Measurements from ENCODE around the gene KATNA1.
"Not testable (repeated sequence)": the region's sequence is repeated elsewhere in the genome, so short reads cannot be mapped to it uniquely, and the experiment has no call there.

The KATNA1 gene

DNA sequence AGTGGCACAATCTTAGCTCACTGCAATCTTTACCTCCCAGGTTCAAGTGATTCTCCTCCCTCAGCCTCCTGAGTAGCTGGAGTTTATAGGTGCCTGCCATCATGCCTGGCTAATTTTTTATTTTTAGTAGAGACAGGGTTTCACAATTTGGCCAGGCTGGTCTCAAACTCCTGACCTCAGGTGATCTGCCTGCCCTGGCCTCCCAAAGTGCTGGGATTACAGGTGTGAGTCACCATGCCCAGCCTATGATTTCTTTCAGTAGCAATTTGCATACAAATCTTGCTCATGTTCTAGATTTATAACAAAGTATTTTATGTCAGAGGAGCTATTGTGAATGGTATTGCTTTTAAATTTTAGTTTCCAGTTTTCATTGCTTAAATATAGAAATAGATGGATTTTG lies 23.8 kb upstream of the KATNA1 start:
- H3K4me1 ChIP-seq (ENCODE audit: control insufficient read depth in 1 of 2, insufficient read depth in 2 of 2, low read length in 2 of 2); H3K9ac ChIP-seq (ENCODE audit: low read depth in 1 of 2, low read length in 2 of 2); H3K27ac ChIP-seq (ENCODE audit: low read depth, low read length); H3K9me3 ChIP-seq (ENCODE audit: control insufficient read depth in 1 of 2, low read length in 2 of 2); H3K27me3 ChIP-seq (ENCODE audit: control insufficient read depth in 1 of 2, insufficient read depth in 2 of 2, low read length in 2 of 2); H3K4me3 ChIP-seq (ENCODE audit: low read depth in 1 of 2, low read length in 2 of 2): not testable (repeated sequence)
- peaks cover 26 to 63% of the 10 kb centered on the region in 2 donors for H3K36me3 ChIP-seq (ENCODE audit: control insufficient read depth in 1 of 2, insufficient read depth in 2 of 2, low read length in 2 of 2)

DNA sequence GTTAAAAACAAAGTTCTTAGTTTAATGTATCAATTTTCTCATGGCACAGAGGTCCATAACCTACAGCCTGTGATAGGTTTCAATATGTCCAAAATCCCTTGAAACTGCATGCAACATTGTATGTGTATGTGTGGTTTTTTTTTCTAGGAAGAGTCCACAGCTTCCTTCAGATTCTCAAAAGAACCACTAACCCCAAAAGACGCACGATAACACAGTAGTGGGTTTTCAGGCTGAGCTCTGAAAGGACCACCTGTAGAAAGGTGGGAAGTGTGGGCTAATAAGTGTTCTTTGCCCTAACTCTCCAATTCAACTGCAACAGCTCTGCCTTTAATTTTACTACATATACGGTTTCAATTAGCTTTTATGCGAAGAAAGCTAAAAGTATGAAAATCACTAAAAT lies 11.5 kb upstream of the KATNA1 start:
- Histone ChIP-seq H3K4me1 (ENCODE audit: control insufficient read depth in 1 of 2, insufficient read depth in 2 of 2, low read length in 2 of 2) (no peaks in the 10 kb centered on the region), H3K4me3 (ENCODE audit: low read depth in 1 of 2, low read length in 2 of 2) (no peak overlapping the region), H3K9ac (ENCODE audit: low read depth in 1 of 2, low read length in 2 of 2) (no peak overlapping the region), H3K9me3 (ENCODE audit: control insufficient read depth in 1 of 2, low read length in 2 of 2) (no peaks in the 10 kb centered on the region), H3K27ac (ENCODE audit: low read depth, low read length) (no peak overlapping the region), H3K36me3 (ENCODE audit: control insufficient read depth in 1 of 2, insufficient read depth in 2 of 2, low read length in 2 of 2) (peaks cover 3 to 50% of the 10 kb centered on the region in 2 donors), H3K27me3 (ENCODE audit: control insufficient read depth in 1 of 2, insufficient read depth in 2 of 2, low read length in 2 of 2) (no peaks in the 10 kb centered on the region)

GRCh38 chr6:149657441-149657840 lies 8.9 kb upstream of the KATNA1 start:
- Histone ChIP-seq H3K9me3 (ENCODE audit: control insufficient read depth in 1 of 2, low read length in 2 of 2) (no peaks in the 10 kb centered on the region), H3K36me3 (ENCODE audit: control insufficient read depth in 1 of 2, insufficient read depth in 2 of 2, low read length in 2 of 2) (peaks cover 0 to 34% of the 10 kb centered on the region in 2 donors), H3K9ac (ENCODE audit: low read depth in 1 of 2, low read length in 2 of 2) (no peak overlapping the region), H3K4me3 (ENCODE audit: low read depth in 1 of 2, low read length in 2 of 2) (no peak overlapping the region), H3K27me3 (ENCODE audit: control insufficient read depth in 1 of 2, insufficient read depth in 2 of 2, low read length in 2 of 2) (no peaks in the 10 kb centered on the region), H3K4me1 (ENCODE audit: control insufficient read depth in 1 of 2, insufficient read depth in 2 of 2, low read length in 2 of 2) (no peaks in the 10 kb centered on the region), H3K27ac (ENCODE audit: low read depth, low read length) (no peak overlapping the region)

DNA sequence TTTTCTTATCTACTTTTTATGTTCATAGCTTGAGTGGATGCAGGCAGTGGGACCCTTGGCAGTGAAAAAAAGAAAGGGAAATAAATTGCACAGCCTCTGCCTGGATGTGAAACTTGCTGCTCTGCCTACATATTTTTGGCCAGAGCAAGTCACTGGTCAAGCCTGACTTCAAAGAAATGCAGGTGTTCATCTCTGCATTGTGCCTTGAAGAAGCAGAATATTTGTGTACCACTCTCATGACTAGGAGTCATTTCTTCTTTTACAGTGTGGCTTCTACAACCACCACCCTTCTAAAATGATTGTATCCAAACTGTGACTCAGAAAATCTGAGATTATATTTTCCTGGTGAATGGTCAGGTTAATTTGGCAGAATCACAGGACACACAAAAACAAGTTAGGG lies 2.5 kb upstream of the KATNA1 start:
- H3K27ac ChIP-seq (ENCODE audit: low read depth, low read length) = no peak overlapping the region
- peaks cover 4 to 9% of the 10 kb centered on the region in 2 donors for H3K4me1 ChIP-seq (ENCODE audit: control insufficient read depth in 1 of 2, insufficient read depth in 2 of 2, low read length in 2 of 2)
- H3K36me3 ChIP-seq (ENCODE audit: control insufficient read depth in 1 of 2, insufficient read depth in 2 of 2, low read length in 2 of 2) = no peaks in the 10 kb centered on the region
- H3K4me3 ChIP-seq (ENCODE audit: low read depth in 1 of 2, low read length in 2 of 2) = no peak overlapping the region
- H3K9me3 ChIP-seq (ENCODE audit: control insufficient read depth in 1 of 2, low read length in 2 of 2) = no peaks in the 10 kb centered on the region
- H3K9ac ChIP-seq (ENCODE audit: low read depth in 1 of 2, low read length in 2 of 2) = no peak overlapping the region
- H3K27me3 ChIP-seq (ENCODE audit: control insufficient read depth in 1 of 2, insufficient read depth in 2 of 2, low read length in 2 of 2) = no peaks in the 10 kb centered on the region

- no peaks in the 10 kb centered on the region for H3K9me3 ChIP-seq (ENCODE audit: control insufficient read depth in 1 of 2, low read length in 2 of 2)
- no peak overlapping the region for H3K27ac ChIP-seq (ENCODE audit: low read depth, low read length)
- H3K4me3 ChIP-seq (ENCODE audit: low read depth in 1 of 2, low read length in 2 of 2) = peak overlapping the region; percentile 23 to 90
Observed at GRCh38 chr6:149646599-149646998, 1.9 kb downstream of the KATNA1 start.

DNA sequence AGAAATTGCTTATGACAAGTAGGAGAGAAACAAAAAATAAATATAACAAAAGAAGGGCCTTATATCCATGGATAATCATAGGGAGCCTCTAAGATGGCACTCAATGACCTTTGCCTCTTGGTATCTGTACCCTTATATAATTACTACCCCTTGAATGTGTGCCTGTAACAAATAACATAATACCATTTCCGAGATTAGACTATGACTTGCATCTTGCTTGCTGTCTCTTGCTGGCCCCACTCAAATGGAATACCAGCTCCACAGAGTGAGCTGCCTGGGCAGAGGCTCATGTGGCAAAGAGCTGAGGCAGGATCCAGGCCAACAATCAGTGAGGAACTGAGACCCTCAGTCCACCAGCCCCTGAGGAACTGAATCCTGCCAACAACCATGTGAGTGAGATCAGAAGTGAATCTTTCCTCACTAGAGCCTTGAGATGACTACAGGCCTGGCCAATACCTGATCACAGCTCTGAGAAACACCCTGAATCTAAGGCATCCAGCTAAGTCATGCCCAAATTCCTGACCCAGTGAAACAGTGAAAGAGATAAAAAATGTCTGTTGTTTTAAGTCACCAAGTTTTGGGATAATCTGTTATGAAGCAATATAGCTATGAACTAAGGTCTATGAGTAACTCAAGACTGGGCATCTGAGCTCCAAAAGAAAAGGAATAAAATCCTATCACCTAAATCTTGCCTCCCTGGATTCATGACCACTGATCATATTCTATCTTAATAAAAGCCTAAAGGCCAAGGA lies 5.5 kb downstream of the KATNA1 start:
- peaks cover 0 to 5% of the 10 kb centered on the region in 2 donors for H3K4me1 ChIP-seq (ENCODE audit: control insufficient read depth in 1 of 2, insufficient read depth in 2 of 2, low read length in 2 of 2)
- H3K9me3 ChIP-seq (ENCODE audit: control insufficient read depth in 1 of 2, low read length in 2 of 2) = no peaks in the 10 kb centered on the region
- H3K36me3 ChIP-seq (ENCODE audit: control insufficient read depth in 1 of 2, insufficient read depth in 2 of 2, low read length in 2 of 2) = no peaks in the 10 kb centered on the region
- H3K4me3 ChIP-seq (ENCODE audit: low read depth in 1 of 2, low read length in 2 of 2) = no peak overlapping the region
- H3K27ac ChIP-seq (ENCODE audit: low read depth, low read length) = no peak overlapping the region
- H3K9ac ChIP-seq (ENCODE audit: low read depth in 1 of 2, low read length in 2 of 2) = no peak overlapping the region
- H3K27me3 ChIP-seq (ENCODE audit: control insufficient read depth in 1 of 2, insufficient read depth in 2 of 2, low read length in 2 of 2) = no peaks in the 10 kb centered on the region

More at GRCh38 chr6:149646599-149646998, 1.9 kb downstream of the KATNA1 start:
- Histone ChIP-seq H3K4me1 (ENCODE audit: control insufficient read depth in 1 of 2, insufficient read depth in 2 of 2, low read length in 2 of 2) (peaks cover 4 to 9% of the 10 kb centered on the region in 2 donors), H3K9ac (ENCODE audit: low read depth in 1 of 2, low read length in 2 of 2) (no peak overlapping the region), H3K36me3 (ENCODE audit: control insufficient read depth in 1 of 2, insufficient read depth in 2 of 2, low read length in 2 of 2) (no peaks in the 10 kb centered on the region), H3K27me3 (ENCODE audit: control insufficient read depth in 1 of 2, insufficient read depth in 2 of 2, low read length in 2 of 2) (no peaks in the 10 kb centered on the region)

DNA sequence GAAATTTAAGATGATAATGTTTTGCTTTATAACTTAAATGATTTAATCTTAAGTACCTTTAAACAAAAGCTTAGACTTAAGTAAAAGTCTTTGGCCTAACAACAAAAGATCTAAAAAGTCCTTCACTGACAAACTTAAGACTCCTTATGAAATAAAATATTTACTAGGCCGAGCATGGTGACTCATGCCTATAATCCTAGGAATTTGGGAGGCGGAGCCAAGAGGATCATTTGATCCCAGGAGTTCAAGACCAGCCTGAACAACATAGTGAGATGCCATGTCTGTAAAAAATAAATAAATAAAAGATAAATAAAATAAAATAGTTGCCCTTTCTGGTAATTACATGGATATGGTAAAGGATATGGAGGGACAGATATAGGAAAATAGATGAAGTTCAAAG lies 12.4 kb downstream of the KATNA1 start:
- no peak overlapping the region for H3K4me3 ChIP-seq (ENCODE audit: low read depth in 1 of 2, low read length in 2 of 2)
- H3K36me3 ChIP-seq (ENCODE audit: control insufficient read depth in 1 of 2, insufficient read depth in 2 of 2, low read length in 2 of 2) = no peaks in the 10 kb centered on the region
- no peak overlapping the region for H3K9ac ChIP-seq (ENCODE audit: low read depth in 1 of 2, low read length in 2 of 2)
- no peak overlapping the region for H3K27ac ChIP-seq (ENCODE audit: low read depth, low read length)
- H3K9me3 ChIP-seq (ENCODE audit: control insufficient read depth in 1 of 2, low read length in 2 of 2) = no peaks in the 10 kb centered on the region
- H3K4me1 ChIP-seq (ENCODE audit: control insufficient read depth in 1 of 2, insufficient read depth in 2 of 2, low read length in 2 of 2) = no peaks in the 10 kb centered on the region
- H3K27me3 ChIP-seq (ENCODE audit: control insufficient read depth in 1 of 2, insufficient read depth in 2 of 2, low read length in 2 of 2) = no peaks in the 10 kb centered on the region

DNA sequence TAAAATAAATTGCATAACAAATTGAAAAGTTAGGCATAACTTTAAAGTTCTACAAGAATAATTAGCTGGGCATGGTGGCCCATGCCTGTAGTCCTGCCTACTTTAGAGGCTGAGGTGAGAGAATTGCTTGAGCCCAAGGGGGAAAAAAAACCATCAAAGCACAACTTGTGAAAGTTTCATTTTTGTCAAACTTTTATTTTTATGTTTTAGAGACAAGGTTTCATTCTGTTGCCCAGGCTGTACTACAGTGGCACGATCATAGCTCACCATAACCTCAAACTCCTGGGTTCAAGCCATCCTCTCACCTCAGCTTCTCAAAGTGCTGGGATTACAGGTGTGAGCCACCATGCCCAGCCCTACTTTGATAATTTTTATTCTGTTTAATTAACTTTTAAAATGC lies 14.2 kb downstream of the KATNA1 start:
- Histone ChIP-seq H3K27me3 (ENCODE audit: control insufficient read depth in 1 of 2, insufficient read depth in 2 of 2, low read length in 2 of 2) (no peaks in the 10 kb centered on the region), H3K9me3 (ENCODE audit: control insufficient read depth in 1 of 2, low read length in 2 of 2) (no peaks in the 10 kb centered on the region), H3K4me3 (ENCODE audit: low read depth in 1 of 2, low read length in 2 of 2) (no peak overlapping the region), H3K27ac (ENCODE audit: low read depth, low read length) (no peak overlapping the region), H3K4me1 (ENCODE audit: control insufficient read depth in 1 of 2, insufficient read depth in 2 of 2, low read length in 2 of 2) (no peaks in the 10 kb centered on the region), H3K36me3 (ENCODE audit: control insufficient read depth in 1 of 2, insufficient read depth in 2 of 2, low read length in 2 of 2) (peaks cover 0 to under 1% of the 10 kb centered on the region in 2 donors), H3K9ac (ENCODE audit: low read depth in 1 of 2, low read length in 2 of 2) (no peak overlapping the region)

DNA sequence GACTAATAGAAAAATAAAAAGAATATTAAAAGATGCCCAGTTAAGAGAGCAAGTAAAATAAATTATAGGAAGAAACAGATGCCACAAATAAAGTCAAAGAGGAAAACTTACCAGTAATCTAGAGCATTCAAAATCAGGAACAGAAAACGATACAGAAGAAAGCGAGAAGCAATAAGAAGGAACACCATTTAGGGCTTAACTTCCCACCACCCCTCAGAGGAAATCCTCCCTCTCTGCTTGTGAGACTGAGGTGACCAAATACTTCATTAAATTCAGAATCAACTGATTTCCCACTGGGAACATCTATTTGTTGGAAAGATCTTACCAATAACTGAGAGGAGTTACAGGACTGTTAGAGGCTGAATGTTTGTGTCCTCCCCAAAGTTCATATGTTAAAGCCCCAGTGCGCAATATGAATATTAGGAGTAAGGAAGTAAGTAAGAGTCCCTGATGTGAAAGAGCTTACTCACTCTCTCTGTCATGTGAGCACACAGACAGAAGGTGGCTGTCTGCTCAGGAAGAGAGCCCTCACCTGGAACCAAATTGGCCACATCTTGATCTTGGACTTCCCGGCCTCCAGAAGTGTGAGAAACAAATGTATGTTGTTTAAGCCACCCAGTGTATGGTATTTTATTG lies 19.5 kb downstream of the KATNA1 start:
- Histone ChIP-seq H3K4me1 (ENCODE audit: control insufficient read depth in 1 of 2, insufficient read depth in 2 of 2, low read length in 2 of 2) (no peaks in the 10 kb centered on the region), H3K27ac (ENCODE audit: low read depth, low read length) (no peak overlapping the region), H3K27me3 (ENCODE audit: control insufficient read depth in 1 of 2, insufficient read depth in 2 of 2, low read length in 2 of 2) (no peaks in the 10 kb centered on the region), H3K9ac (ENCODE audit: low read depth in 1 of 2, low read length in 2 of 2) (no peak overlapping the region), H3K9me3 (ENCODE audit: control insufficient read depth in 1 of 2, low read length in 2 of 2) (no peaks in the 10 kb centered on the region), H3K36me3 (ENCODE audit: control insufficient read depth in 1 of 2, insufficient read depth in 2 of 2, low read length in 2 of 2) (peaks cover 0 to 12% of the 10 kb centered on the region in 2 donors), H3K4me3 (ENCODE audit: low read depth in 1 of 2, low read length in 2 of 2) (no peak overlapping the region)

- Histone ChIP-seq H3K4me1 (ENCODE audit: control insufficient read depth in 1 of 2, insufficient read depth in 2 of 2, low read length in 2 of 2) (no peaks in the 10 kb centered on the region), H3K36me3 (ENCODE audit: control insufficient read depth in 1 of 2, insufficient read depth in 2 of 2, low read length in 2 of 2) (peaks cover 4 to 18% of the 10 kb centered on the region in 2 donors), H3K27ac (ENCODE audit: low read depth, low read length) (no peak overlapping the region), H3K9ac (ENCODE audit: low read depth in 1 of 2, low read length in 2 of 2) (no peak overlapping the region), H3K9me3 (ENCODE audit: control insufficient read depth in 1 of 2, low read length in 2 of 2) (no peaks in the 10 kb centered on the region), H3K27me3 (ENCODE audit: control insufficient read depth in 1 of 2, insufficient read depth in 2 of 2, low read length in 2 of 2) (no peaks in the 10 kb centered on the region), H3K4me3 (ENCODE audit: low read depth in 1 of 2, low read length in 2 of 2) (no peak overlapping the region)
Observed at GRCh38 chr6:149627672-149628071, 20.8 kb downstream of the KATNA1 start.
